OCI-LY7 (cell line): ENCODE data around the gene PLXNC1. TPM values are rescaled to one million over a fixed set of nuclear protein-coding genes. Genes with fewer than 3 reads are reported as not detected.

ENCODE experiments used
- BruUV-seq: library from RNA; stranded (reverse); fragments of 400-500 nt; replicated peaks from 2 replicates; lab custom pipeline; 2021; lab: Mats Ljungman, UMichigan
- CTCF ChIA-PET: fragments of 300-600 bp; sonication (Branson Sonifier 250); formaldehyde crosslinking; loops from one replicate; lab custom pipeline; 2022; ENCODE audit warnings: antibody characterized with exemption; ENCODE audit not compliant: unreplicated experiment; lab: Charles Lee
- POLR2A ChIA-PET: fragments of 300-600 bp; sonication (Branson Sonifier 250); formaldehyde crosslinking; loops from one replicate; lab custom pipeline; 2022; ENCODE audit warnings: antibody characterized with exemption; lab: Charles Lee
- DNase-seq: peaks from one replicate; pipeline ENCODE4 v3.0.0-alpha.2; 2015; ENCODE audit warnings: low spot score
- H2AFZ ChIP-seq: fragments of 200-600 bp; sonication (generic), shearing (Covaris generic); 2 replicates; pipeline ENCODE4 v1.6.1; 2014; ENCODE audit warnings: mild to moderate bottlenecking, antibody characterized with exemption, low read length, moderate library complexity
- H3K27ac ChIP-seq: fragments of 200-600 bp; sonication (generic); 2 replicates; pipeline ENCODE4 v1.5.1; 2014; ENCODE audit warnings: mixed run types, low read depth, mild to moderate bottlenecking, moderate library complexity, low read length, inconsistent platforms; ENCODE audit not compliant: poor library complexity, severe bottlenecking
- H3K36me3 ChIP-seq: fragments of 200-600 bp; sonication (generic); 2 replicates; pipeline ENCODE4 v1.6.1; 2014; ENCODE audit warnings: mild to moderate bottlenecking, antibody characterized with exemption, low read length, moderate library complexity, mixed read lengths; ENCODE audit not compliant: insufficient read depth
- H3K4me1 ChIP-seq: fragments of 200-600 bp; sonication (generic); 2 replicates; pipeline ENCODE4 v1.5.1; 2014; ENCODE audit warnings: mild to moderate bottlenecking, low read length; ENCODE audit not compliant: insufficient read depth, poor library complexity, severe bottlenecking
- H3K4me2 ChIP-seq: fragments of 200-600 bp; sonication (generic); 2 replicates; pipeline ENCODE4 v1.6.1; 2014; ENCODE audit warnings: mild to moderate bottlenecking, low read length
- H3K4me3 ChIP-seq: fragments of 200-600 bp; sonication (generic); 2 replicates; pipeline ENCODE4 v1.5.1; 2014; ENCODE audit warnings: mild to moderate bottlenecking, low read depth, low read length; ENCODE audit not compliant: poor library complexity, severe bottlenecking
- H3K79me2 ChIP-seq: fragments of 200-600 bp; sonication (generic); 2 replicates; pipeline ENCODE4 v1.6.1; 2016; ENCODE audit warnings: low read depth, mild to moderate bottlenecking, low read length, moderate library complexity, mixed read lengths; ENCODE audit not compliant: insufficient read depth
- H3K9me2 ChIP-seq: fragments of 200-600 bp; sonication (generic); 2 replicates; pipeline ENCODE4 v1.6.1; 2016; ENCODE audit warnings: mild to moderate bottlenecking, low read length, mixed read lengths; ENCODE audit not compliant: insufficient read depth
- H3K9me3 ChIP-seq: fragments of 200-600 bp; sonication (generic); 2 replicates; pipeline ENCODE4 v1.6.1; 2014; ENCODE audit warnings: mild to moderate bottlenecking, mixed run types, low read length, mixed read lengths
- H4K20me1 ChIP-seq: fragments of 200-600 bp; sonication (generic); 2 replicates; pipeline ENCODE4 v1.6.1; 2014; ENCODE audit warnings: mild to moderate bottlenecking, antibody characterized with exemption, low read length, moderate library complexity, mixed read lengths; ENCODE audit not compliant: insufficient read depth
- CTCF ChIP-seq: fragments of 200-600 bp; sonication (generic); conservative IDR thresholded peaks from 2 replicates; pipeline ENCODE4 v1.5.1; 2014; ENCODE audit warnings: mild to moderate bottlenecking, antibody characterized with exemption, low read length, moderate library complexity, mixed read lengths
- EZH2phosphoT487 ChIP-seq: fragments of 200-600 bp; sonication (generic); IDR thresholded peaks from 2 replicates; pipeline ENCODE4 v1.6.1; 2018; ENCODE audit warnings: low read depth, borderline replicate concordance, mild to moderate bottlenecking, mixed run types, antibody characterized with exemption, low read length, moderate library complexity, mixed read lengths
- intact Hi-C: fragments of 100-400 bp; cut with micrococcal nuclease; formaldehyde crosslinking; loops from one replicate; pipeline ENCODE4 v1.10.0; 2022; ENCODE audit not compliant: unreplicated experiment
- total RNA-seq, 2 experiments: library from RNA; depleted of rRNA in 1 of 2; stranded (reverse); fragments of >200 nt in 1 of 2; shearing (Covaris generic) in 1 of 2; gene quantifications; 2 replicates each; pipeline ENCODE4 v1.2.3, GENCODE V29; 2014 to 2022

Gene PLXNC1
- total RNA-seq, 2 experiments from 2014 or later, result 4.5 to 8.0 TPM

- peaks cover 43% of the 10 kb centered on the region for H3K4me1 ChIP-seq
- peak overlapping the region; percentile 90 for H3K4me2 ChIP-seq
- H3K79me2 ChIP-seq, result no peaks in the 10 kb centered on the region
- intact Hi-C loops, result loop anchor here (10.0 kb wide), 1 partner anchor 408 kb away; no protein-coding TSS in a partner anchor
- no peaks in the 10 kb centered on the region for H3K9me3 ChIP-seq
- H4K20me1 ChIP-seq, result no peaks in the 10 kb centered on the region
- H3K36me3 ChIP-seq, result no peaks in the 10 kb centered on the region
- peak overlapping the region; percentile 84 for H2AFZ ChIP-seq
- POLR2A ChIA-PET, result interaction anchor here (0.6 to 2.0 kb wide), 12 partner anchors 10 to 474 kb away, joined by 3 to 16 read pairs (median 3); no protein-coding TSS in a partner anchor
- TF ChIP-seq EZH2phosphoT487 (no peak), CTCF (no peak)
- no peaks in the 10 kb centered on the region for H3K9me2 ChIP-seq
- DNase-seq, result peak; percentile 15
- BruUV-seq, result no TSS peak
- CTCF ChIA-PET, result interaction anchor here (0.6 to 1.0 kb wide), 3 partner anchors 9 to 526 kb away, joined by 3 to 4 read pairs (median 3); no protein-coding TSS in a partner anchor
- peak overlapping the region; percentile 68 for H3K4me3 ChIP-seq
- H3K27ac ChIP-seq, result peak overlapping the region; percentile 24
These were observed 114.8 kb downstream of the PLXNC1 start for GRCh38 chr12:94263011-94263811.

GRCh38 chr12:94263905-94264561 lies 115.7 kb downstream of the PLXNC1 start:
- BruUV-seq, result no TSS peak
- Histone ChIP-seq H4K20me1 (no peaks in the 10 kb centered on the region), H3K4me2 (no peak overlapping the region), H3K4me3 (no peak overlapping the region), H3K36me3 (no peaks in the 10 kb centered on the region), H3K4me1 (peaks cover 37% of the 10 kb centered on the region), H3K9me3 (no peaks in the 10 kb centered on the region), H2AFZ (no peak overlapping the region), H3K9me2 (no peaks in the 10 kb centered on the region), H3K27ac (no peak overlapping the region), H3K79me2 (no peaks in the 10 kb centered on the region)
- ChIA-PET CTCF (no interaction called here), POLR2A (no interaction called here)
- intact Hi-C loops, result loop anchor here (10.0 kb wide), 1 partner anchor 409 kb away; no protein-coding TSS in a partner anchor
- no peak for DNase-seq
- TF ChIP-seq CTCF (no peak), EZH2phosphoT487 (no peak)
